Activated T-cell treated with anti-CD3 and anti-CD28 coated beads for 24 hours (primary cell): ENCODE results near the gene MLF1.

ENCODE experiments used
- DNase-seq: peaks from one replicate; pipeline ENCODE4 v3.0.0-alpha.2; 2020; ENCODE audit warnings: low read depth

The MLF1 gene

GRCh38 chr3:158574646-158575045 lies 3.7 kb downstream of the MLF1 start:
- no peak for DNase-seq

DNA sequence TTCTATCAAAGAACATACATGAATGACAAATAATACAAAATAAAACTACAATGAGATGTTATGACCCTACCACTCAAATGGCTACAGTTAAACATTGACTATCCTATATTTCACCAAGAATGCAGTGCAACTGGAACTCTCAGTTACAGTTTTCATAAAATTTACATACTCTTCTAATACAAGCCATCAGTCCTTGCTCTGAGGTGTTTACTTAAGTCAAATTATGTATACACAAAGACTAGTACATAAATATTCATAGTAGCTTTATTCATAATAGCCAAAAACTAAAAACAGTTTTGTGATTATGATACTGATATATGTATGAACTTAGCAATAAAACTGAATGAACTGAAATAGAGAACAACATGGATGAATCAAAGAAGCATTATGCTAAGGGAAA lies 19.2 kb downstream of the MLF1 start:
- no peak for DNase-seq

DNA sequence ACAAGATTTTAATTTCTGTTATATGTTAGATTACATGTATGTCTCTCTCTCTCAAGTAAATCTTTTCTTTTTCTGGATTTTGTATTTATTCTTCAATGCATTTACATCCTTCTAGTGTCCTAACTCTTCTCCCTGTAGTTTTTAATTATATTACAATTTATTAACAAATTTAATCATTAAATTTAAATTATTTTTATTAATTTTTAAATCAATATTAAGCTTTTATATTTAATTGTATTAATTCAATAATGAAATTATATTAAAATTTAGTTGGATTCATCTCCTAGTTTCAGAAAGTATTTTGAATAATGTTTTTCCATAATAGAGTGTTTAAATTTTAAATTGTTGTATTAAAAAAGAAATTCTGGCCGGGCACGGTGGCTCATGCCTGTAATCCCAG lies 29.8 kb downstream of the MLF1 start:
- no peak for DNase-seq

DNA sequence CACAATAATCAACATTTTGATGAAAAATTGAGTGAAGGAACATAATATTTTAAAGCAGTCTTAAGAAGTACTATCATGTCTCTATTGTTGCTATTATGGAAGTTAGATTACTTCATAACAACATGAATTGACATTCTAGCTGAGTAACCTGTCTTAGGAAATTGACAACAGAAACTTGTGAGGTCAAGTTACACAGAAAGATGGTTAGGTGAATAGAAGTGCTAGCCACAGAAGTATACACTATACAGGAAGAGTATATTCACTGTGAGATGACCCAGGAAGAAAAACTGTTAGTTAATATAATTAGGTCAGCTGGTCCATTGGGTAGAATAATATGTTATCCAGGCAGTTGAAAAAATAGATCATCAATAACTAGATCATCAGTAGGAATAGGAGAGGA lies 31.2 kb downstream of the MLF1 start:
- DNase-seq, result no peak

GRCh38 chr3:158617982-158618875 lies 47.2 kb downstream of the MLF1 start:
- DNase-seq, result no peak

DNA sequence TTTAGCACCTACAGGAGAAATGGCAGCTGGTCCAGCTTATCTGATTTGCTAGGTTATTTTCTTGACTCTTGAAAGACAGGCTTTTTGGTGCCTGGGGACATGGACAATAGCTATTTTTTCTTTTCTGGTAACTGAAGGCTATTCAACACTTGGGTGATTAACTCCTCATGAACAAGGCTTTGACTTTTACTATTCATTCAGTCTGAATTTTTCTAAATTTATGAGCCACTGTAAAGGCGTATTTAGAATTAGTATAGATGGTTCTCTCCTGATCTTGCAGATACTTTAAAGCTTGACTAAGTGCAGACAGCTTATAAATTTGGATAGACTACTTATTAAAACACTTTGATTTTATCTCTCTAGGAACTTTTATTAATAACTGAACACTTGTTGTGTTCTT lies 54.9 kb downstream of the MLF1 start:
- no peak for DNase-seq

GRCh38 chr3:158631981-158632380 lies 61.0 kb downstream of the MLF1 start:
- DNase-seq, result no peak

GRCh38 chr3:158640646-158641045 lies 69.7 kb downstream of the MLF1 start:
- no peak for DNase-seq

- no peak for DNase-seq
These were observed 71.0 kb downstream of the MLF1 start for GRCh38 chr3:158642005-158642404.

- DNase-seq, result no peak
These were observed 71.6 kb downstream of the MLF1 start for GRCh38 chr3:158642474-158643210.

GRCh38 chr3:158644345-158644908 lies 73.4 kb downstream of the MLF1 start, which contains the start of gene GFM1:
GFM1 (plus strand) TSS chr3:158644527; CDS start chr3:158644635, 108 bp downstream.
- peak; percentile 86 for DNase-seq

GRCh38 chr3:158649791-158650190 lies 78.8 kb downstream of the MLF1 start:
- DNase-seq, result no peak

GRCh38 chr3:158651192-158651591 lies 80.2 kb downstream of the MLF1 start:
- DNase-seq, result no peak

GRCh38 chr3:158652463-158652862 lies 81.5 kb downstream of the MLF1 start:
- DNase-seq, result no peak
